ENCODE measurements around the gene PTPRD. TPM values are rescaled to one million over a fixed set of nuclear protein-coding genes. Genes with fewer than 3 reads are reported as not detected.

The PTPRD gene
- total and polyA plus RNA-seq, 5 donors from 2014 or later = 0.47 TPM; not detected in 4

- Histone ChIP-seq H3K27me3 (ENCODE audit: control insufficient read depth, insufficient read depth, low read length) (no peaks in the 10 kb centered on the region), H3K9me3 (ENCODE audit: control insufficient read depth in 2 of 2, low read length in 2 of 2) (no peaks in the 10 kb centered on the region), H3K27ac (ENCODE audit: insufficient read depth, low read length, poor library complexity, severe bottlenecking) (no peak overlapping the region), H3K4me3 (ENCODE audit: low read depth, low read length) (no peak overlapping the region), H3K36me3 (ENCODE audit: control insufficient read depth, insufficient read depth, low read length) (no peaks in the 10 kb centered on the region), H3K4me1 (ENCODE audit: control insufficient read depth, insufficient read depth, low read length, poor library complexity, severe bottlenecking) (no peaks in the 10 kb centered on the region)
- Mint-ChIP-seq H3K36me3 (no peaks in the 10 kb centered on the region), H3K4me1 (no peaks in the 10 kb centered on the region), H3K9me3 (peaks cover 0 to 3% (median 1%) of the 10 kb centered on the region in 7 donors), H3K27me3 (no peaks in the 10 kb centered on the region), H3K27ac (no peak overlapping the region), H3K4me3 (no peak overlapping the region)
- DNase-seq (no peak), ATAC-seq (ENCODE audit: low read depth in 2 of 2) (no peak)
These were observed 2079.1 kb downstream of the PTPRD start for GRCh38 chr9:8533681-8534080.

GRCh38 chr9:8531826-8532415 lies 2080.9 kb downstream of the PTPRD start:
- no peaks in the 10 kb centered on the region for H3K9me3 ChIP-seq (ENCODE audit: control insufficient read depth in 2 of 2, low read length in 2 of 2)
- Mint-ChIP-seq H3K4me3 (no peak overlapping the region), H3K27ac (no peak overlapping the region), H3K4me1 (no peaks in the 10 kb centered on the region), H3K36me3 (no peaks in the 10 kb centered on the region), H3K9me3 (peaks cover 0 to 3% (median 0%) of the 10 kb centered on the region in 7 donors), H3K27me3 (no peaks in the 10 kb centered on the region)
- ATAC-seq (ENCODE audit: low read depth in 2 of 2) (no peak), DNase-seq (no peak)
- no peaks in the 10 kb centered on the region for H3K36me3 ChIP-seq (ENCODE audit: control insufficient read depth, insufficient read depth, low read length)
- H3K27me3 ChIP-seq (ENCODE audit: control insufficient read depth, insufficient read depth, low read length) = no peaks in the 10 kb centered on the region
- no peaks in the 10 kb centered on the region for H3K4me1 ChIP-seq (ENCODE audit: control insufficient read depth, insufficient read depth, low read length, poor library complexity, severe bottlenecking)
- no peak overlapping the region for H3K4me3 ChIP-seq (ENCODE audit: low read depth, low read length)
- H3K27ac ChIP-seq (ENCODE audit: insufficient read depth, low read length, poor library complexity, severe bottlenecking) = no peak overlapping the region

- Histone ChIP-seq H3K36me3 (ENCODE audit: control insufficient read depth, insufficient read depth, low read length) (no peaks in the 10 kb centered on the region), H3K27me3 (ENCODE audit: control insufficient read depth, insufficient read depth, low read length) (no peaks in the 10 kb centered on the region), H3K9me3 (ENCODE audit: control insufficient read depth in 2 of 2, low read length in 2 of 2) (no peaks in the 10 kb centered on the region), H3K4me3 (ENCODE audit: low read depth, low read length) (no peak overlapping the region), H3K27ac (ENCODE audit: insufficient read depth, low read length, poor library complexity, severe bottlenecking) (no peak overlapping the region), H3K4me1 (ENCODE audit: control insufficient read depth, insufficient read depth, low read length, poor library complexity, severe bottlenecking) (no peaks in the 10 kb centered on the region)
- no peak overlapping the region for H3K4me3 Mint-ChIP-seq
- no peaks in the 10 kb centered on the region for H3K27me3 Mint-ChIP-seq
- ATAC-seq (ENCODE audit: low read depth in 2 of 2) (no peak), DNase-seq (no peak)
- H3K27ac Mint-ChIP-seq = no peak overlapping the region
- H3K9me3 Mint-ChIP-seq = peaks cover 0 to 6% (median 0%) of the 10 kb centered on the region in 7 donors
- no peaks in the 10 kb centered on the region for H3K36me3 Mint-ChIP-seq
- no peaks in the 10 kb centered on the region for H3K4me1 Mint-ChIP-seq
These were observed 2091.7 kb downstream of the PTPRD start for GRCh38 chr9:8521112-8521511.

GRCh38 chr9:8515748-8516147 lies 2097.1 kb downstream of the PTPRD start:
- H3K36me3 ChIP-seq (ENCODE audit: control insufficient read depth, insufficient read depth, low read length) = no peaks in the 10 kb centered on the region
- Mint-ChIP-seq H3K36me3 (no peaks in the 10 kb centered on the region), H3K9me3 (peaks cover 0 to 3% (median 0%) of the 10 kb centered on the region in 7 donors), H3K27me3 (no peaks in the 10 kb centered on the region), H3K27ac (no peak overlapping the region), H3K4me1 (no peaks in the 10 kb centered on the region), H3K4me3 (no peak overlapping the region)
- no peak overlapping the region for H3K4me3 ChIP-seq (ENCODE audit: low read depth, low read length)
- no peak overlapping the region for H3K27ac ChIP-seq (ENCODE audit: insufficient read depth, low read length, poor library complexity, severe bottlenecking)
- H3K4me1 ChIP-seq (ENCODE audit: control insufficient read depth, insufficient read depth, low read length, poor library complexity, severe bottlenecking) = no peaks in the 10 kb centered on the region
- ATAC-seq (ENCODE audit: low read depth in 2 of 2) = no peak
- H3K27me3 ChIP-seq (ENCODE audit: control insufficient read depth, insufficient read depth, low read length) = no peaks in the 10 kb centered on the region
- DNase-seq = no peak
- H3K9me3 ChIP-seq (ENCODE audit: control insufficient read depth in 2 of 2, low read length in 2 of 2) = no peaks in the 10 kb centered on the region

- no peaks in the 10 kb centered on the region for H3K4me1 Mint-ChIP-seq
- Histone ChIP-seq H3K27ac (ENCODE audit: insufficient read depth, low read length, poor library complexity, severe bottlenecking) (no peak overlapping the region), H3K4me3 (ENCODE audit: low read depth, low read length) (no peak overlapping the region), H3K36me3 (ENCODE audit: control insufficient read depth, insufficient read depth, low read length) (no peaks in the 10 kb centered on the region), H3K4me1 (ENCODE audit: control insufficient read depth, insufficient read depth, low read length, poor library complexity, severe bottlenecking) (no peaks in the 10 kb centered on the region), H3K9me3 (ENCODE audit: control insufficient read depth in 2 of 2, low read length in 2 of 2) (no peaks in the 10 kb centered on the region), H3K27me3 (ENCODE audit: control insufficient read depth, insufficient read depth, low read length) (no peaks in the 10 kb centered on the region)
- ATAC-seq (ENCODE audit: low read depth in 2 of 2) (no peak), DNase-seq (no peak)
- no peak overlapping the region for H3K4me3 Mint-ChIP-seq
- H3K36me3 Mint-ChIP-seq = no peaks in the 10 kb centered on the region
- peak overlapping the region in 1 of 3 donors; percentile 49 for H3K27ac Mint-ChIP-seq
- H3K27me3 Mint-ChIP-seq = no peaks in the 10 kb centered on the region
- peaks cover 0 to 3% (median 0%) of the 10 kb centered on the region in 7 donors for H3K9me3 Mint-ChIP-seq
These were observed 2098.0 kb downstream of the PTPRD start for GRCh38 chr9:8514760-8515159.

GRCh38 chr9:8508671-8509290 lies 2104.0 kb downstream of the PTPRD start:
- no peaks in the 10 kb centered on the region for H3K4me1 ChIP-seq (ENCODE audit: control insufficient read depth, insufficient read depth, low read length, poor library complexity, severe bottlenecking)
- Mint-ChIP-seq H3K4me3 (no peak overlapping the region), H3K4me1 (no peaks in the 10 kb centered on the region), H3K27ac (no peak overlapping the region), H3K36me3 (no peaks in the 10 kb centered on the region), H3K9me3 (peaks cover 0 to 2% (median 0%) of the 10 kb centered on the region in 7 donors), H3K27me3 (no peaks in the 10 kb centered on the region)
- DNase-seq (no peak), ATAC-seq (ENCODE audit: low read depth in 2 of 2) (no peak)
- H3K4me3 ChIP-seq (ENCODE audit: low read depth, low read length) = no peak overlapping the region
- H3K9me3 ChIP-seq (ENCODE audit: control insufficient read depth in 2 of 2, low read length in 2 of 2) = no peaks in the 10 kb centered on the region
- H3K36me3 ChIP-seq (ENCODE audit: control insufficient read depth, insufficient read depth, low read length) = no peaks in the 10 kb centered on the region
- no peaks in the 10 kb centered on the region for H3K27me3 ChIP-seq (ENCODE audit: control insufficient read depth, insufficient read depth, low read length)
- no peak overlapping the region for H3K27ac ChIP-seq (ENCODE audit: insufficient read depth, low read length, poor library complexity, severe bottlenecking)

- Histone ChIP-seq H3K27me3 (ENCODE audit: control insufficient read depth, insufficient read depth, low read length) (no peaks in the 10 kb centered on the region), H3K27ac (ENCODE audit: insufficient read depth, low read length, poor library complexity, severe bottlenecking) (no peak overlapping the region), H3K4me1 (ENCODE audit: control insufficient read depth, insufficient read depth, low read length, poor library complexity, severe bottlenecking) (no peaks in the 10 kb centered on the region), H3K9me3 (ENCODE audit: control insufficient read depth in 2 of 2, low read length in 2 of 2) (no peaks in the 10 kb centered on the region), H3K4me3 (ENCODE audit: low read depth, low read length) (no peak overlapping the region), H3K36me3 (ENCODE audit: control insufficient read depth, insufficient read depth, low read length) (no peaks in the 10 kb centered on the region)
- DNase-seq (no peak), ATAC-seq (ENCODE audit: low read depth in 2 of 2) (no peak)
- Mint-ChIP-seq H3K4me1 (no peaks in the 10 kb centered on the region), H3K27me3 (no peaks in the 10 kb centered on the region), H3K4me3 (no peak overlapping the region), H3K9me3 (peaks cover 0 to 2% (median 0%) of the 10 kb centered on the region in 7 donors), H3K27ac (no peak overlapping the region), H3K36me3 (no peaks in the 10 kb centered on the region)
These were observed 2118.2 kb downstream of the PTPRD start for GRCh38 chr9:8494571-8494970.

- H3K4me1 ChIP-seq (ENCODE audit: control insufficient read depth, insufficient read depth, low read length, poor library complexity, severe bottlenecking) = no peaks in the 10 kb centered on the region
- H3K4me3 ChIP-seq (ENCODE audit: low read depth, low read length) = no peak overlapping the region
- no peaks in the 10 kb centered on the region for H3K27me3 Mint-ChIP-seq
- H3K36me3 Mint-ChIP-seq = no peaks in the 10 kb centered on the region
- H3K36me3 ChIP-seq (ENCODE audit: control insufficient read depth, insufficient read depth, low read length) = no peaks in the 10 kb centered on the region
- no peaks in the 10 kb centered on the region for H3K27me3 ChIP-seq (ENCODE audit: control insufficient read depth, insufficient read depth, low read length)
- no peak overlapping the region for H3K27ac ChIP-seq (ENCODE audit: insufficient read depth, low read length, poor library complexity, severe bottlenecking)
- H3K9me3 ChIP-seq (ENCODE audit: control insufficient read depth in 2 of 2, low read length in 2 of 2) = no peaks in the 10 kb centered on the region
- H3K9me3 Mint-ChIP-seq = peaks cover 0 to 4% (median 1%) of the 10 kb centered on the region in 7 donors
- H3K4me3 Mint-ChIP-seq = no peak overlapping the region
- no peak overlapping the region for H3K27ac Mint-ChIP-seq
- H3K4me1 Mint-ChIP-seq = no peaks in the 10 kb centered on the region
- ATAC-seq (ENCODE audit: low read depth in 2 of 2) = no peak
- no peak for DNase-seq
These were observed 2120.1 kb downstream of the PTPRD start for GRCh38 chr9:8492679-8493078.
